Activated T-cell treated with anti-CD3 and anti-CD28 coated beads for 24 hours (primary cell): ENCODE results near the gene RELL1.

Source experiments
- DNase-seq: peaks from one replicate; pipeline ENCODE4 v3.0.0-alpha.2; 2020; ENCODE audit warnings: low read depth

Gene RELL1

DNA sequence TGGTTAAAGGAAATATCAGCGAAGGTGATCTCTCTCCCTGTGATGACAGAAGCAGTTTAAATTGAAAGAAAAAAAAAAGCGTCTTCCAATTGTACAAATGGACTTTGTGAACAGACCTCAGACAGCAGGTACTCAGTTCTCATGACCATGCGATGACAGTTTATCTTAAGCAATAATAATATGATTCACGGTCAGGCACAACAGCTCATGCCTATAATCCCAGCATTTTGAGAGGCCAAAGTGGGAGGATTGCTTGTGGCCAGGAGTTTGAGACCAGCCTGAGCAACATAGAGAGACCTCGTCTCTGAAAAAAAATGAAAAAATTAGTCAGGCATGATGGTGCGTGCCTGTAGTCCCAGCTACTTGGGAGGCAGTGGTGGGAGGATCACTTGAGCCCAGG lies 51.0 kb downstream of the RELL1 start:
- DNase-seq = no peak

DNA sequence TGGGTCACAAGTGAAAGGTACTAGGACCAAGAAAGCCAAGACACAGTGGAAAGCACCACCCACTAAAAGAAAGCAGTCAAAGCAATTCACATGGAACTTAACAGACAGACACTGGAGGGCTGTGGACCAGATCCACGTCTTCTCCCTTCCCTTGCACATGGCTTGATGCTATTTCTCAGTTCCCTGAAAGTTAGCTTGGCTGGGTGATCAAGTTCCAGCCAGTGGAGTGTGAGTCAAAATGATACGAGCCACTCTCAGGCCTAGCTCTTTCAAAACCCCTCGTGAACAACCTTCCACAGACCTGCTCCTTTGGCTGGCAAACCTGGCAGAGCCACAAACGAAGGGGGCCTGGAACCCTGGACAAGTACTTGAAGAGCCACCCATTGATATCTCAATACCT lies 52.0 kb downstream of the RELL1 start:
- no peak for DNase-seq

DNA sequence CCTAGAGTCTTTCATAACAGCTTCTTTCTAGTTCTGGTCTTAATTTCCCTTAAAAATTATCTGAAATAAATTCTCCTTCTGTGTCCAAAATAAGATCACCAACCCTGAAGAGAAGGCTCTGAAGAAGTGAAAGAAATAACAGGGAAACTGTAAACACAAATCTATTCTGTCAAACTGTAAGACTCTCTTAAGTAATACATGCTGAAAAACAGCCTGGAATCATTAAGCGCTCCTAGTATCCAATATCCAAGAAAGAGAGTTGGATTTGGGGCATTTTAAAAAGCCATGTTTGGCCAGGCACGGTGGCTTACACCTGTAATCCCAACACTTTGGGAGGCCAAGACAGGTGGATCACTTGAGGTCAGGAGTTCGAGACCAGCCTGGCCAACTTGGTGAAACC lies 53.3 kb downstream of the RELL1 start:
- no peak for DNase-seq

DNA sequence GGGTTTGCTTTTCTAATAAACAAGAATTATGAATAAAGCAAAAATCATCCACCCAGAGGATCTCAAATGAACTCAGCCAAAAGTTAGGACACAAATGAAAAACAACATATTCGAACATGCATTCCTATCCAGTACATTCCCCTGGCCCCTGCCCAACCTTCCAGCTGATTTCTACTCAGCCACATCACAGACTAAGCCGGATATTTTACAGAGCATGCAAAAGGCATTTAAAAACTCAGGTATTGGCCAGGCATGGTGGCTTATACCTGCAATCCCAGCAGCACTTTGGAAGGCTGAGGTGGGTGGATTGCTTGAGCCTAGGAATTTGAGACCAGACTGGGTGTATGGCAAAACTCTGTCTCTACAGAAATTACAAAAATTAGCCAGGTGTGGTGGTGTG lies 54.6 kb downstream of the RELL1 start:
- no peak for DNase-seq

DNA sequence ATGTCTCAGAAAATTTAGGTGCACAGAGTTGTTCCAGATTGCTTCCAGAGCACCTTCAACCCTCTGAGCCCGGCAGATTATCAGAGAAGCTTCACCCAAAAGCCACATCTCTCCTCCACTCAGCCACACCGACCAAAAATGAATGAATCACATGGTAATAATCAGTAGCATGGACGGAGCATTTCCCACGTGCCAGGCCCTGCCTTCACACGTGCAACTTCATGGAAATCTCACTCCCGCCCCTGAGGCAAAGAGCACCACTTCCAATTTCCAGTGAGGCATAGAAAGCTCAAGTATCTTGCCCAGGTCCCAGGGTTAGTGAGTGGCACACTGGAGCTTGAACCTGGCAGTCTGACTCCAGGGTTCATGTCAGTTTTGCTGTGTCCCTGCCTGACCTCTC lies 56.5 kb downstream of the RELL1 start:
- no peak for DNase-seq

DNA sequence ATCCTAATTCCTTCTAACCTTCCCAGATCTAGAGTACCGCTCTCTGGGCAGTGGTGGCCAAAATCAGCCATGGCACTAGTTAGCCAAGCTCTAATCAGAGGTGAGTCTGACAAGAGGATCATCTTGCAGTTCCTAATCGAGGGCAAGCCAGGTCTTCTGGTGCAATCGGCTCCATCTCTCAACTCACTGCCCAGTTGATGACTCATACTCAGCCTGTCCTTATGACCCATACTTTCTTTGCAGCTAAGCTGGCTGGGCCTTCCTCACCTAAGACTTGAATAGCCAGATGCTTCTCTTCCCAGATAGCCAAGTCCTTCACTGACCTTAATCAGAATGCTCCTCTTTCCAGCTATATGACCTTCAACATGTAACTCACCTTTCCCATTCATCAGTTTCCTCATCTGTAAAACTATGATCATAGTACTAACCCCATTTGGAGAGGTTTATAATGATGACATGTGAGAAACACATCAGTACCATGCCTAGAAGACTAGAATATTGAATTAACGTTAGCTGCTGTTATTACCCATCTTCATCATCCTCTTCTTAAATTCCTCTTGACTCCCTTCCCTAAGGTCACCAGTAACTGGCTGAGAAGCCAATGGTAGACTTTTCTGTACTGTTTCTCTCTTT lies 57.1 kb downstream of the RELL1 start:
- no peak for DNase-seq

DNA sequence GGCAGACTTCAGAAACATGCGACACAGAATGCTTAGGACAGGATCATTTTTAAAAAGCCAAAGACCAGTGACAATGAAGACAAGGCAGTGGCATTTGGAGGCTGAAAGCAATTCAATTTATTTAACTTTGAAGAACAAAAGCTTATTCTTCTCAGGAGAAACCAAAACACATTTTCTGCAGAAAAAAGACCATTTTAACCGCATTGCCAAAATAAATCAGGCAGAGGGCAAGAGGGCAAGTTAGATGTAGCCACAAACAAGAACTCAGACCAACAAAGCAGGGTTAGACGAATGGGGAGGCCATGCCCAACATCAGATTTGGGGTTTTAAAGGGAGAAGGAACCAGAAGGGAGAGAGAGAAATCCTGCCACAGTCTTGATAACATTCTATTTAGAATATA lies 58.9 kb downstream of the RELL1 start:
- DNase-seq = no peak

DNA sequence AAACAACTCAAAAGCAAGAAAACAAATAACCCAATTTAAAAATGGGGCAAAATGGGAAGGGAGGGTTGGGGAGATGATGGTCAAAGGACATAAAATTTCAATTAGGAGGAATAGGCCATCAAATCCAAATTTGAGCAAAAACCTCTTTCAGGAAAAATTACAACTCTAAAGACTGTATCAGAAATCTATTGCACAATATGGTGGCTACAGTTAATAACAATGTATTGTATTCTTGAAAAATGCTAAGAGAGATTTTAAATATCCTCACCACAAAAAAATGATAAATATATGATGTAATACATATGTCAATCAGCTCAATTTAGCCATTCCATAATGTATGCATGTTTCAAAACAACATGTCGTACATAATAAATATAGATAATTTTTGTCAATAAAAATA lies 60.7 kb downstream of the RELL1 start:
- no peak for DNase-seq

DNA sequence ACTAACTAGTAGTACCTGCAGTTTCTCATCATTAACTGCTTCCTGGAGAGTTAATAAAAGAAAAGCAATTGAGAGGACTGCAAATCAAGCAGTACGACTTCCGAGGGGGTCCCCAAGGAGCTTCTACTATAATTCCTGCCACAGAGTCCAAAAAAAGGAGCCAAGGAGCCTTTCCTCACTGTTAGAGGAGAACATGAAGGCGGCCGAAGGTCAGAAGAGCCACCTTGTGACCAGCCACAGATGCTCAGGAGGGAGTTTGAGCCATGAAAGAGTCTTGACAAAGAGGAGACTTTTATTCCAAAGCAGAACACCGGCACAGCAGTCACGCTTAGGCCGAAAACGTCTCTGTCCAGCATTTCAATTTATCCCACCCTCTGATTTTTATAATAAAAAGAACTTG lies 62.2 kb downstream of the RELL1 start:
- DNase-seq = no peak

DNA sequence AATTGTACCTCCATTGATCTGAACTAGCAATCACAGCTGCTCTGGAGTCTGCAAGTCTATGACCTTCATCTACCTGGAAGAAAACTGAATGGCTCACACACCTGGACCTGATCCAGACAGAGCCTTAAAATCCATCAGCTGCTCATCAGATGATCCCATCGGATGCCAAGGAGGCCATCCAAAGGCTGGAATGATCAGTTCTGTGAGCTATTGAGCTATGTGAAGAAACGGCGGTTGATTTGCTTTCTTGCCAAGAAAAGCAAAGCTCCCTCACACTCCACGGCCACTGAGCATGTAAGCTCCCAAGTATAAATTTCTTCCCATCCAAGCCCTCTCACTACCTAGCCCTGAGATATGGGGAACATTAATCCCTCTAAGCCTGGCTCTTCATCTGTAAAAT lies 63.1 kb downstream of the RELL1 start:
- no peak for DNase-seq

DNA sequence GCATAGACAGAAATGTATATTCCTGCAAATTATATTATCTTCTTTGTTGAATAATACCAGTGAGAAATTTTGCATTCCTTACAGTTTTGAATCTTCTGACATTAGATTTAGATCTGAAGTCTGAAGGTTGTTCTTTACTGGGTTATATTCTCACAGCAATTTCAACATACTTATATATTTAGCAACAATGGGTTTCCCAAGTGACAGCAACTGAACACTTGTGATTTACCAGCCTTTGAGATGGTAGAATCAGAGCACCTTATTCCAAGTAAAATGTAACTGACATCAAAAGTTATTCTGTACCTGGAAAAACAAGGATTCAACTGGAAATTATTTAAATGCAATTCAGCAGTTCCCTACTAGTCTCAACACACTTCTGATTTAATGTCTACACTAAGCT lies 66.0 kb downstream of the RELL1 start:
- DNase-seq = no peak

DNA sequence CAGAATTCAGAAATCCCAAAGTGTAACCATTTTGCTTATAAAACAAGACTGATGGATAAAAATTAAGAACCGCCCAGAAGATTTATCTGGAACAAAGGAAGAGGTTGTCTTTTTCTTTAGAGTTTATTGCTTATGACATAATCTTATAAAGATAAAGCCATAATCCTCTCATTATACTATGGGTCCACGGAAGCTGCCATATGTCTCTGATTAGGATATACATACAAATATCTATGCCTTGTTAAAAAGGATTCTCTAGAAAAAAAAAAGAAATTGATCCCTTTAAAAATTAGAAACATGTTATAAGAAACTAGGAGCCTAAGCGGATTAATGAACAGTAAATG lies 70.5 kb downstream of the RELL1 start:
- DNase-seq = no peak

DNA sequence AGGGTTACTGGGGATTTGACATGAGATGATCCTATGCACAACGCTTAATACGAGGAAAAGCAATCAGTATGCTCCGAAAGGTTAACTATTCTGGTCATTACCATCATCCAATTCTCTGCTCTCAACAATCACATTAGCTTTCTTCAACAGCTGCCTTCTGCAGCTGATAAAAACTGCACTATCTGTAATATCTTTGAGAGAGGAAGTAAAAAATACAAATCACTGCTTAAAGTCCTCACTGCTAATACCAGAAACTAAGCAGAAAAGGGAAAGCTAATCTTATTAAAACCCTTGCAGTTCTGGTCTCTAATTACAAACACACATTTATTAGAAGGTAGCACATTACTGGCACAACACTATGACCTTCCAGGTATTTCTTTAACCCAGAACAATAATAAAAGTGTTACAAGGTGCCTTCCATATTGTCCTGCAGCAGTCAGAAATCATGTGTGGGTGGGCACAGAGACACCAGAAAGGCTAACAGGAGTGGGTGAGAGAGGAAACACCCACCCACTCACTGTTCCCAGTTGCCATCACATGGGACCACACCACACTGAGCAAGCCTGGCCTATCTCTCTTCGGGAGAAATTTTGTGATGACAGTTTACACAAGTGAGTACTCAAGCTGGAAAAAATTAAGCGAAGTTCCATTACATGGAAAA lies 71.0 kb downstream of the RELL1 start:
- no peak for DNase-seq

DNA sequence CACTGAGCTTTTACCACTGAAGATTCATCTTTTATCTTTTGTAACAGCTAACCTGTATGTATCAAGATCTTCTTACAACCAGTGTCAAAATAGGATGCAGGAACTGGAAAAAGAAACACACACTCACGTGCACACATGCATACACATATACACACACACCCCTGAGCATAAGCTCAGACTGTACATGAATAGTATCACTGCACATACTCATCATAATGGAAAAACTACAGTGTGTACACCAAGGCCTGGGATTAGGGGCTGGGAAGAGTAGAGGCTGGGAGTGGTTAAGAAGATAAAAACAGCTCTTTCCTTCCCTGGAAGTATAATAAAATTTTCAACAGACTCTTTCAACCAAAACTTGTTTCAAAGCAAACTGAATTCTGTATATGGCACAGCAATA lies 73.4 kb downstream of the RELL1 start:
- no peak for DNase-seq

DNA sequence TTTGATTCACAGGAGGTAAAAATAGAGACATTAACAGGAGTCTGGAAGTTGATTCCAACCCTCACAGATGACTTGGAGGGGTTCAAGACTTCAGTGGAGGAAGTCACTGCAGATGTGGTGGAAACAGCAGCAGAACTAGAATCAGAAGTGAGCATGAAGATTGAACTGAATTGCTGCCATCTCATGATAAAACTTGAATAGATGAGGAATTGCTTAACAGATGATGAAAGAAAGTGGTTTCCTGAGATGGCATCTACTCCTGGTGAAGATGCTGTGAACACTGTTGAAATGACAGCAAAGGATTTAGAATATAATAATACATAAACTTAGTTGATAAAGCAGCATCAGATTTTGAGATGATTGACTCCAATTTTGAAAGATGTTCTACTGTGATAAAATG lies 76.5 kb downstream of the RELL1 start:
- DNase-seq = no peak

DNA sequence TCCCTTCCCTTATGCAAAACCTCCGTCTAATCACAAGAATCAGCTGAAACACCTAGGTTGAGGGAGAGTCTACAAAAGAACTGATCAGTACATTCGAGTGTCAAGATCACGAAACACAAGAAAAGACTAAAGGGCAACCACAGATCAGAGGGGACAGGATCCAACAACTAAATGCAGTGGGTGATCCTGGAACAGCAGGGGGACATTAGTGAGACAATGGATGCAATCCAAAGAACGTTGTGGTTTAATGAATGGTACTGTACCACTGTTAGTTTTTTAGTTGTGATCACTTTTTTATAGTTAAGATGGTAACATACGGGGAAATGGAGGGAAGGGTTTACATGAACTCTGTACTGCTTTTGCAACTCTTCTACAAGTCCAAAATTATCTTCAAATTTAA lies 79.2 kb downstream of the RELL1 start:
- no peak for DNase-seq

DNA sequence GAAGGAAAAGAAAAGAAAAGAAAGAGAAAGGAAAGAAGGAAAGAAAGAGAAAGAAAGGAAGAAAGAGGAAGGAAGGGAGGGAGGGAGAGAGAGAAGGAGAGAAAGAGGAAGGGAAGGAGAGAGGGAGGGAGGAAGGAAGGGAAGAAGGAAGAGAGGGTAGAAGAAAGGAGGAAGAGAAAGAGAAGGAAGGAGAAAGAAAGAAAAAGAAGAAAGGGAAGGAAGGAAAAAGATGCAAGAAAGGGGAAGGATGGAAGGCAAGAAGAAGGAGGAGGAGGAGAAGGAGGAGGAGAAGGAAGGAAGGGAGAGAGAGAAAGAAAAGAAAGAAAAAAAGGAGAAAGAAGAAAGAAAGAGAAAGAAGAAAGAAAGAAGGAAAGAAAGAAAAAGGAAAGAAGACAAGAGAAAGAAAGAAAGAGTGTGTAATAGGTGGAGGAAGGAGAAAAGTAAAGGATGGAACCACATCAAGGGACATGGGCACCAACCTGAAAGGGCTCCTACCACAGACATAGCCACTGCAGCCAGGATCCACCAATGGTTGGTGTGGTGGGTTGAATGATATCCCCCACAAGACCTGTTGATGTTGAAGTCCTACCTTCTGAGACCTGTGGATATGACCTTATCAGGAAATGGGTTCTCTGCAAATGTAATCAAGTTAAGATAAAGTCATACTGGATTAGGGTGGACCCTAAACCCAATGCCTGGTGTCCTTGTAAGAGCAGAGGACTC lies 80.2 kb downstream of the RELL1 start:
- no peak for DNase-seq

DNA sequence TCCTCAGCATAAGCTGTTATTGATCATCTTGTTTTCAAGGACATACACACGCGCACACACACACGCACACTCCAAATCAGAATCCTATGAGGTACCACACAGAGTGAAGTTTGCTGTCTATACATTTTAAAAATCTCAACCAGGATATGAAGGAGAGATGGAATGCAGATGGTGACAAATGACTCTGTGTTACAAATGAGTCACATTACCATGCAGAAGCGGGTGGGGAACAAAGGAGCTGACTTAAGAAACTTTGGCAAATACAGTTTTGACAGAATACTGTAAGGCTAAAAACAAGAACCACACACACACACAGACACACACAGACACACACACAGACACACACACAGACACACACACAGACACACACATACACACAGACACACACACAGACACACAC lies 81.7 kb downstream of the RELL1 start:
- no peak for DNase-seq

DNA sequence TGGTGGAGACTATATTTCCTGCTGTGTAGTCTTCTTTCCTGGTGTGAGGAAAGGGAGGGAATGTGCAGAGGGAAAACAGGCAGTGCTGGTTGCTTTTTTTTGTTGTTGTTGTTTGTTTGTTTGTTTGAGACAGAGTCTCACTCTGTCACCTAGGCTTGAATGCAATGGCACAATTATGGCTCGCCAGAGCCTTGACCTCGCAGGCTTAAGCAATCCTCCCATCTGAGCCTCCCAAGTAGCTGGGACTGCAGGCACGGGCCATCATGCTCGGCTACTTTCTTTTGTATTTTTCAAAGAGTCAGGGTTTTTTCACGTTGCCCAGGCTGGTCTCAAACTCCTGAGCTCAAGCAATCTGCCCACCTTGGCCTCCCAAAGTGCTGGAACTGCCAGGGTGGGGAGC lies 82.5 kb downstream of the RELL1 start:
- DNase-seq = no peak

DNA sequence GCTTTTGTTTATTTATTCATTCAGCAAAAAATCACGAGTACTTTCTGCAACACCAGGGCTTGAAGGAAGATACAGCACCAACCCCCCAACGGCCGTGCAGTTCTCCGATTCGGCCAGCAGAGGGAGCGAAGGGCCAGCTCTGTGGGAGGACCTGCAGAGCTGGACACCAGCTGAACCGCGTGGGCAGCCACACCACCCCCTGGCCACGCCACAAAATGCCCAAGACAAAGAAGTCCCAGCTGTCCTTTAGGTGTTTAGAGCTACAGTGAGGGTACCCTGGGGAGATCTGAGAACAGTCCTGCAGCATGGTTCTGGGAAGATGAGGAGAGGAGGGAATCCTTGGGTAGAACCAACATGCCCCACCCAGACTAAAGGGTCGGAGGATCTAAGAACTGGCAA lies 83.1 kb downstream of the RELL1 start:
- peak; percentile 62 for DNase-seq

DNA sequence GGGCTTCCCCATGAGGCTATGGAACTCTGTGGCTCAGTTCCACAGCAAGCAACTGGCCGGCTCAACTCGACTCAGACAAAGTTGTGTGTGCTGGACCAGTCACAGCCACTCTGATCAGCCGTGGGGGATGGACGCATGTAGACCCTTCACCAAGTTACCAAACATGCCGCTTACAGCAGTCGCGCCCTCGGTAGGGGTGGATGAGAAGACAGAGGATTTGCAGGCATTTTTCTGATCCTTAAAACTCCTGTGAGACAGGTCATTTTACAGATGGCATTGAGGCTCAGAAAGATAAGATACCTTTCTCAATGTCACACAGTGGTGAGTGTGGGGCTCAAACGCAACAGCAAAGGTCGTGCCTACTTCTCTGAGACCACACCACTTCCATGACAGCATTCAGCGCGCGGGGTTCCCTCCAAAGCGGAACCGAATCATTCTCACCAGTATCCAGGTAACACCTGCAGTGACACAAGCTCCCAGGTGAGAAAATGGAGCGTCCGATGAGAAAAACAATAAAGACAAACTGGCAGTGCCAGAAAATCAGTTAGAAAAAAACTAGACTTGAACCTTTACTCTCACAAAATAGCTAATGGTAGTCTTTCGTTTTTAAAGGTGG lies 83.6 kb downstream of the RELL1 start:
- no peak for DNase-seq

DNA sequence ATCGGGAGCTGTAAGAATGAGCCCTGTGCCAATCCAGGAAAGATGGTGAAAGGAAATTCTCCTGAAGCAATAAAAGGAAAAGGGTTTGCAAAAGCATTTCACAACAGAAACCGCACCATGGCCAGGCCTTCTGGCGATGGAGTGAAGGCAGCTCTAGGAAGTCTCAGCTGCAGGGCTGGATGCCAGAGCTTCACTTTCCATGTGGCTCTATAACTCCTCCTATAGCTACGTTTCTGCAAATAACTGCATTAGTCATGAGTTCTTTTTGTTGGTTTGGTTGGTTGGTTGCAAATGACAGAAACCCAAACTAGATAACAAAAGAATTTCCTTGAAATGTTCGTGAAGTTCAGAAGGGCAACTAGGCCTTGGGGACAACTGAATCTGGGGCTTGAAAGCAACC lies 84.6 kb downstream of the RELL1 start:
- no peak for DNase-seq

DNA sequence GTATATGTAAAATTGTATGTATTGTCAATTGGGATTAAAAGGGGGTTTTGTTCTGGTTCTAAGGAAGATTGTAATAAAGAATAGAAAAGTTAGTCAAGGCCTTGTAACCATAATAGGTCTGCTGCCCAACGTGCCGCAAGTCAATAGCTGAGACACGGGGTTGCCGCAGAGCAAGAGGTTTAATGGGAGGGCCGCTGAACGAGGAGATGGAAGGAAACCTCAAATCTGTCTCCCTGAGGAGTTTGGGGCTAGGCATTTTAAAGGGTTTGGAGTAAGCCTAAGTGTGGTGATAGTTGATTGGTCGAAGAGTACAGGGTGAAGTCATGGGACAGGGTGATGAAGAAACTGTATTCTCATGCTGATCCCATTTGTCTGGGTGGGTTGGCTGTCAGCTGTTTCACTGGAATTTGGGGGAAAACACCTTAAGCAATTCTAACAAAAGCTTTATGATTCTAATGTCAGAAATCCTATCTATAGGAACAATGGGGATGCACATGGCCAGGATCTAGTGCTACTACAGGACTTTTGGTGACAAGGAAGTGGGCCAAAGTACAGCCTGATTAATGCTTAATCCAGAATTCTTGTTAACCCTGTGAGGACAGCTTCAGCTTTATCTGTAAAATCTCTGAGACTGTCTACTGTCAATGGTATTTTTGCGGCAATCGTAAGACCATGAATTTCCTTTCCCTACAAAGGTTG lies 86.9 kb downstream of the RELL1 start:
- DNase-seq = no peak
